GM21825 (cell line): Measurements from ENCODE around the gene ILRUN.
"Not testable (repeated sequence)": the region's sequence is repeated elsewhere in the genome, so short reads cannot be mapped to it uniquely, and the experiment has no call there.

Experiments
- ATAC-seq: cut with Tn5 transposase; IDR thresholded peaks from one replicate; pipeline ENCODE4 v1.9.1; 2021; ENCODE audit warnings: mild to moderate bottlenecking, moderate library complexity; ENCODE audit not compliant: unreplicated experiment

The ILRUN gene

DNA sequence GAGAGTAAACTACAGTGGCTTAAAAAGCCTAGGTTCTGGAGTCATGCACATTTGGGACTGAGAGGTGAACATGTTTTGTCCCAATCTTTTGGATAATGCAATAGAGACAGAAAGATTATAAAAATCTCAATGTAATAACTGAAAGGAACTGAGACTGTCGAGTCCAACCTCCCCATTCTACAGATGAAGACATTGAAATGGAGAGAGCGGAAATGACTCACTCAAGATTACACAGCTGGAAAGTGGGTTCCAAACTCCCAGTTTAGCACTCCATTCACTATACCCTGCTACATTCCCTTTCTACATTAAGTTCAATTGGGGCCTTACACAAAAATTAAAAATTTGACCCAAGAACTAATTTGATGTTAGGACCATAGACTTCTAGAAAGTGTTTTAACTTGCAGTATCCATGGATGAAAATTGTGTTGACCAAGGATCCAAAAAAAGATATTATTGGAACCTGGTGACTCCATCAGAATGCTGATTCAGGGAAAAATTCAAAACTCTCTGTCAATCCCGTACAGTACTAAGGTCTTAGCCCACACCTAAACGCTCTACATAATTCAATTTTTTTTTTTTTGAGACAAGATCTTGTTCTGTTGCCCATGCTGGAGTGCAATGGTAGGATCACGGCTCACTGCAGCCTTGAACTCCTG lies 1.5 kb upstream of the ILRUN start:
- ATAC-seq: no peak

GRCh38 chr6:34697544-34697836 lies 923 bp upstream of the ILRUN start:
- ATAC-seq: peak; percentile 5

DNA sequence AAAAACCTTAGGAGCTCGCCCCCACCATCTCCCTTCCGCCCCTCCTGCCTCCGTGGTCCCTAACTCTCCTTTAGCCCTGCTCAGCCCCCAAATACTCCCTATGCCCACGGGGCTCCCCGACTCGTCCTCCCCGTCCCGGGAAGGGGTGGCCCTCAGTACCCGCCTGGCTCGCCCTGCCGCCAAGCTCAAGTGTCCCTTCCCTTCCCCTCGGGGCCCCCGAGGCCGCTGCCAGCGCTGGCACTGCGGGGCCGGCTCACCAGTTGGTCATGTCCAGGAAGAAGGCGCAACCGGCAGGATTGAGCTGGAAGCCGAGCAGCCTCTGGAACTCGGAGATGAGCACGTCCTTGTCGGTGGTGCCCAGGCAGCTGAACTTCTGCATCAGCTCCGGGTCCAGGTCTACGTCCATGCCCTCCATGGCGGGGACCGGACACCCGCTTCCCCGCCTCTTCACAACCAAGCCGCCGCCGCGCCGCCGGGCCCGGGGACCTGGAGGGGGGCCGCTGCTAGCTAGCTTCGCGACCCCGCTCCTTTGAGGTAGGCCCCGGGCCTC lies 303 bp downstream of the ILRUN start:
- ATAC-seq: peak; percentile 25

GRCh38 chr6:34695729-34696188 lies 808 bp downstream of the ILRUN start:
- ATAC-seq: no peak

DNA sequence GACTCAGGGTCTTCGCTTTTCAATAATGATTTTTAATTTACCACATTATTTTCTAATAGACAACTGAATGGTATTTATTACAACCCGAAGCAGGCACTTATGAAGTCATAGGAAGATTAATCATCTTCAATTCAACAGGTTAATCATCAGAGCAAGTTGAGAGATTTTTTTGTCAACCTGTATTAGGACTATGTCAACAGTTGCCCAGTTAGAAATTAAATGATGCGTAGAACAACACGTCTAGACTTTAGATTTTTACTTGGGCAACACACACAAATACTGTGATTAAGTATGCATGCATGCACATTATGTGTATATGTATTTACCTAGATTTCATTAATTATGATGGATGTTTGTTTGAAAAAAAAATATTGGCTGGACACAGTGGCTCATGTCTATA lies 4.3 kb downstream of the ILRUN start:
- no peak for ATAC-seq

- no peak for ATAC-seq
Measured at GRCh38 chr6:34689742-34690141, 6.8 kb downstream of the ILRUN start.

DNA sequence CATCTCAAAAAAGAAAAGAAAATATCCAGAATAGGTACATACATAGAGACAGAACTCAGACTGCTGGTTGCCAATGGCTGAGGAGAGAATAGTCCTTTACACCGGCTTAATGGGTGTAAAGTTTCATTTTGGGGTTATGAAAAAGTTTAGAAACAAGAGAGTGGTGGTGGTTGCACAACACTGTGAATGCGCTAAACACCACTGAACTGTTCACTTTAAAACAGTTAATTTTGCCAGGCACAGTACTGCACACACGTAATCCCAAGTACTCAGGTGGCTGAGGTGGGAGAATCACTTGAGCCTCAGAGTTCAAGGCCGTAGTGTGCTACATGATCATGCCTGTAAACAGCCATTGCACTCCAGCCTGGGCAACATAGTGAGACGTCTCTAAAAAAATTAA lies 7.6 kb downstream of the ILRUN start:
- no peak for ATAC-seq

GRCh38 chr6:34684919-34685318 lies 11.6 kb downstream of the ILRUN start:
- ATAC-seq: no peak

GRCh38 chr6:34684364-34684763 lies 12.2 kb downstream of the ILRUN start:
- no peak for ATAC-seq

DNA sequence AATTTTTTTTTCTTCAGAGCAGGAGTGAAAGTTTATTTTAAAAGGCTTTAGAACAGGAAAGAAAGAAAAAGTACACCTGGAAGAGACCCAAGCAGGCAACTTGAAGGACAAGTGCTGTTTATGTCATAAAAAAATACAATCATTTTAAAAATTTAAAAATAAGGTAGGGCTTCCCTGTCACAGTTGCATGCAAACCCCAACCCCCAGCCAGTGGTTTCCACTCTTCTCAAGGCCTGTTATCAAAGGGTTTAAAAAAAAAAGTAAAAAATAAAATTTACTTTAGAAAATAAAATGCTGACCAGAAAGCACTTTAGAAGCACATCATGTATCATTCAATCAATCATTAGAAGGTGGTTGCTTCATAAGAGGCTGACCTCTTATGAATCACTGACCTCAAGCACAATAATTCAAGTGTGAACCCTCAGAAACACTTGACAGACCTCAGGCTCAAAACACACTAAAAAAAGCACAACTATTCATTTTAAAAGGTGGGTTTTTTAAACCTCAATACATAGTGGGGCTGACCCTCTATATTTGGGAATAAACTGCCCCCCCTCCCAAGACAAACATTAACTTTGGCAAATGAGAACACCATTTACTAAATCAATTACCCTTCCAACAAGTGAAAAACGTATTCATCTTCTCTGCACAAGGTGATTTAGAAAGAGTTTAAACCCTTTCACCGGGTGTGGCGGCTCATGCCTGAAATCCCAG lies 15.6 kb downstream of the ILRUN start:
- peak; percentile 43 for ATAC-seq

DNA sequence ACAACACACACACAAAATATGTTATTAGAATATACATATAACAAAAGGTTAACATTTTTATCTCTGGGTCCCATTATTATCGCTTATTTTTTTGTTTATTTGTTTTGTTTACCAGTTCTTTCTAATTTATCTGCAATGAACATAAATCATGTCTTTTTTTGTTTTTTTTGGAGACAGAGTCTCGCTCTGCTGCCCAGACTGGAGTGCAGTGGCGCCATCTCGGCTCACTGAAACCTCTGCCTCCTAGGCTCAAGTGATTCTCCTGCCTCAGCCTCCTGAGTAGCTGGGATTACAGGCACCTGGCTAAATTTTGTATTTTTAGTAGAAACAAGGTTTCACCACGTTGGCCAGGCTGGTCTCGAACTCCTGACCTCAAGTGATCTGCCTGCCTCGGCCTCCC lies 16.3 kb downstream of the ILRUN start:
- ATAC-seq: not testable (repeated sequence)

- ATAC-seq: no peak
Measured at GRCh38 chr6:34679552-34680253, 16.9 kb downstream of the ILRUN start.

GRCh38 chr6:34676140-34676539 lies 20.4 kb downstream of the ILRUN start:
- no peak for ATAC-seq

DNA sequence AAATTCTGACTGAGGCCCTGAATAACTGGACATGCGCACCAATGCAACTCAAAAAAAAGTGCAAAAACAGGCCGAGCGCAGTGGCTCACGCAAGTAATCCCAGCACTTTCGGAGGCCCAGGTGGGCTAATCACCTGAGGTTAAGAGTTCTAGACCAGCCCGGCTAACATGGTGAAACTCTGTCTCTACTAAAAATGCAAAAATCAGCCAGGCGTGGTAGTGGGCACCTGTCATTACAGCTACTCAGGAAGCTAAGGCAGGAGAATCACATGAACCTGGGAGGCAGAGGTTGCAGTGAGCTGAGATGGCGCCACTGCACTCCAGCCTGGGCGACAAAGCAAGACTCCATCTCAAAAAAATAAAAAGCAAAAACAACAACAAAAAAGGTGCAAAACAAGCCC lies 21.6 kb downstream of the ILRUN start:
- ATAC-seq: not testable (repeated sequence)

- ATAC-seq: no peak
Measured at GRCh38 chr6:34674268-34674639, 22.3 kb downstream of the ILRUN start.

DNA sequence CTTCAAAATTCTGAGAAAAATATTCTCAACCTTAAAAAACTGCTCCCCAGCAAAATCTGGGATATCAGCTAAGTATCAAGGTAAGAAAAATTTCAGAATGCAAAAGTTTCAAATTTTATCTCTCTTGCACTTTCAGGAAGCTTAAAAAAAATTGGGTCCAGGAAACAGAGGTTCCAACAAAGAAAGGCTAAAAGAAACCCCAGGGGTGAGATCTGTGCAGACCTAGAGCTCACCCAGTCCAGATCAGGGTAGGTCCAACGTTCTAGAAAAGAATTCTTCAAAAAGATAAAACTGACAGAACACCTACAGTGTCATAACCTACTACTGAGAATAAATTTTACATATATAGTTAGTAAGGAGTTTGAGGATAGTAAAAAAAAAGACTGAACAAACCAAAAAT lies 23.5 kb downstream of the ILRUN start:
- ATAC-seq: no peak

GRCh38 chr6:34672657-34673043 lies 23.9 kb downstream of the ILRUN start:
- no peak for ATAC-seq

- peak; percentile 76 for ATAC-seq
Measured at GRCh38 chr6:34671801-34672656, 24.5 kb downstream of the ILRUN start.

GRCh38 chr6:34671367-34671766 lies 25.2 kb downstream of the ILRUN start:
- no peak for ATAC-seq

GRCh38 chr6:34668799-34669198 lies 27.8 kb downstream of the ILRUN start:
- ATAC-seq: not testable (repeated sequence)
